Esophagus muscularis mucosa (tissue), 4 donors: ENCODE measurements around the gene GSTK1. TPM values are rescaled to one million over a fixed set of nuclear protein-coding genes. Genes with fewer than 3 reads are reported as not detected.
A peak's percentile ranks its signal among the peaks of the same experiment; 100 is the strongest.

Experiments used
- DNase-seq: peaks from one replicate; pipeline ENCODE4 v3.0.0-alpha.2; 2017; ENCODE audit errors: extremely low spot score
- H3K27ac ChIP-seq, 4 donors: fragments of 200-600 bp; sonication (generic); replicated peaks in 1 of 4; 1 replicate in 3 of 4; 2 replicates in 1 of 4; pipeline ENCODE4 v1.5.1; 2016 to 2019; ENCODE audit warnings: mild to moderate bottlenecking in 1 of 4
- H3K27me3 ChIP-seq, 4 donors: fragments of 200-600 bp; sonication (generic); one replicate each; pipeline versions ENCODE4 v1.5.1 to v1.6.0; 2016 to 2019
- H3K36me3 ChIP-seq, 4 donors: fragments of 200-600 bp; sonication (generic); one replicate each; pipeline ENCODE4 v1.5.1; 2016 to 2019
- H3K4me1 ChIP-seq, 4 donors: fragments of 200-600 bp; sonication (generic); one replicate each; pipeline ENCODE4 v1.5.1; 2016 to 2019
- H3K4me3 ChIP-seq, 4 donors: fragments of 200-600 bp; sonication (generic); 1 replicate in 2 of 4; 2 replicates in 2 of 4; pipeline ENCODE4 v1.5.1; 2016 to 2019; ENCODE audit warnings: mild to moderate bottlenecking in 4 of 4, moderate library complexity in 1 of 4
- H3K9me3 ChIP-seq, 4 donors: fragments of 200-600 bp; sonication (generic); 1 replicate in 3 of 4; 2 replicates in 1 of 4; pipeline ENCODE4 v1.5.1; 2016 to 2019
- CTCF ChIP-seq, 3 experiments: fragments of 200-600 bp in 2 of 3; fragments of 450-650 bp in 1 of 3; sonication (generic) in 2 of 3; IDR thresholded peaks; one replicate each; pipeline ENCODE4 v1.5.1; 2017 to 2019; ENCODE audit warnings: antibody characterized with exemption in 3 of 3, mild to moderate bottlenecking in 2 of 3, moderate library complexity in 1 of 3
- EP300 ChIP-seq: sonication (generic); formaldehyde crosslinking; IDR thresholded peaks from one replicate; pipeline ENCODE4 v1.6.1; 2017; ENCODE audit warnings: antibody characterized with exemption
- POLR2A ChIP-seq: fragments of 450-650 bp; IDR thresholded peaks from one replicate; pipeline ENCODE4 v1.6.1; 2017; ENCODE audit warnings: antibody characterized with exemption, moderate library complexity, mild to moderate bottlenecking, low read depth
- POLR2AphosphoS5 ChIP-seq, 2 donors: sonication (generic); formaldehyde crosslinking; IDR thresholded peaks; one replicate each; pipeline ENCODE4 v1.6.1; 2017; ENCODE audit warnings: antibody characterized with exemption in 2 of 2
- WGBS: methylation state at CpG from one replicate; pipeline ENCODE4 v1.1.5; 2018; 5-methylcytosine and 5-hydroxymethylcytosine counted together
- intact Hi-C: fragments of 100-400 bp; cut with DNase I; formaldehyde crosslinking; loops from one replicate; pipeline ENCODE4 v1.15.1; 2023
- total RNA-seq, 4 donors: library from RNA; depleted of rRNA; stranded (reverse); fragments of >200 nt; gene quantifications; one replicate each; pipeline versions ENCODE4 v1.1.0 to v1.2.1, GENCODE V29; 2016

GSTK1 gene
- total RNA-seq, 4 donors from 2014 or later: 91.8 to 123 (median 110) TPM

GRCh38 chr7:143265017-143265693 is 1.9 kb downstream of the GSTK1 start:
- H3K4me3 ChIP-seq: peak overlapping the region in 2 of 4 donors; percentile 68 to 72
- intact Hi-C loops: no loop called here
- H3K9me3 ChIP-seq: no peaks in the 10 kb centered on the region
- peak overlapping the region; percentile 82 to 86 (median 84) for H3K27ac ChIP-seq
- no peaks in the 10 kb centered on the region for H3K27me3 ChIP-seq
- no peak for DNase-seq
- no peak for TF ChIP-seq CTCF (IDR thresholded peaks at IDR 0.05)
- no peak for TF ChIP-seq POLR2AphosphoS5 (IDR thresholded peaks at IDR 0.05)
- no peak for TF ChIP-seq EP300
- no peak for TF ChIP-seq POLR2A
- WGBS: 81% methylated on average over 15 of the region's 15 CpGs
- H3K4me1 ChIP-seq: peaks cover 19 to 38% (median 25%) of the 10 kb centered on the region in 4 donors
- peaks cover 18 to 42% (median 33%) of the 10 kb centered on the region in 4 donors for H3K36me3 ChIP-seq

GRCh38 chr7:143269251-143269650 is 6.0 kb downstream of the GSTK1 start:
- H3K9me3 ChIP-seq: no peaks in the 10 kb centered on the region
- no peak for DNase-seq
- H3K36me3 ChIP-seq: peaks cover 18 to 47% (median 34%) of the 10 kb centered on the region in 4 donors
- H3K4me1 ChIP-seq: peaks cover 13 to 22% (median 16%) of the 10 kb centered on the region in 4 donors
- H3K27me3 ChIP-seq: no peaks in the 10 kb centered on the region
- no peak for TF ChIP-seq POLR2A
- TF ChIP-seq EP300: no peak
- TF ChIP-seq CTCF (IDR thresholded peaks at IDR 0.05): no peak
- TF ChIP-seq POLR2AphosphoS5 (IDR thresholded peaks at IDR 0.05): no peak
- no peak overlapping the region for H3K27ac ChIP-seq
- no peak overlapping the region for H3K4me3 ChIP-seq
- WGBS: 85% methylated on average over 5 of the region's 5 CpGs
- intact Hi-C loops: no loop called here

GRCh38 chr7:143271240-143271639 is 8.0 kb downstream of the GSTK1 start:
- WGBS: 95% methylated on average over 1 of the region's 1 CpG
- Histone ChIP-seq H3K36me3 (peaks cover 18 to 42% (median 34%) of the 10 kb centered on the region in 4 donors), H3K27me3 (no peaks in the 10 kb centered on the region), H3K4me3 (no peak overlapping the region), H3K4me1 (peaks cover 0 to 2% (median 0%) of the 10 kb centered on the region in 4 donors), H3K9me3 (no peaks in the 10 kb centered on the region), H3K27ac (no peak overlapping the region)
- intact Hi-C loops: no loop called here
- DNase-seq: no peak
- no peak for TF ChIP-seq EP300
- TF ChIP-seq POLR2A: no peak
- no peak for TF ChIP-seq POLR2AphosphoS5 (IDR thresholded peaks at IDR 0.05)
- TF ChIP-seq CTCF (IDR thresholded peaks at IDR 0.05): no peak

GRCh38 chr7:143272871-143273270 is 9.6 kb downstream of the GSTK1 start:
- no peaks in the 10 kb centered on the region for H3K9me3 ChIP-seq
- no peaks in the 10 kb centered on the region for H3K4me1 ChIP-seq
- no peak overlapping the region for H3K27ac ChIP-seq
- TF ChIP-seq EP300 (no peak), CTCF (IDR thresholded peaks at IDR 0.05) (no peak), POLR2AphosphoS5 (IDR thresholded peaks at IDR 0.05) (no peak), POLR2A (no peak)
- peaks cover 12 to 28% (median 24%) of the 10 kb centered on the region in 4 donors for H3K36me3 ChIP-seq
- no peak for DNase-seq
- intact Hi-C loops: no loop called here
- H3K27me3 ChIP-seq: no peaks in the 10 kb centered on the region
- WGBS: 93% methylated on average over 2 of the region's 2 CpGs
- no peak overlapping the region for H3K4me3 ChIP-seq
